IPS-18c (cell line): ENCODE measurements around the gene BCL3.
"Not testable (repeated sequence)": the region's sequence is repeated elsewhere in the genome, so short reads cannot be mapped to it uniquely, and the experiment has no call there.

ENCODE experiments used
- H3K4me3 ChIP-seq: 2 replicates; pipeline ENCODE4 v1.7.0; 2013; ENCODE audit warnings: low read depth, mild to moderate bottlenecking, low read length, moderate library complexity; ENCODE audit not compliant: insufficient read depth
- H3K9me3 ChIP-seq: one replicate; pipeline ENCODE4 v1.6.1; 2013; ENCODE audit warnings: mild to moderate bottlenecking, low read length, moderate library complexity; ENCODE audit not compliant: control insufficient read depth, insufficient read depth

BCL3 gene

GRCh38 chr19:44767295-44768180 lies 19.0 kb downstream of the BCL3 start:
- Histone ChIP-seq H3K9me3 (peaks cover 2% of the 10 kb centered on the region), H3K4me3 (no peak overlapping the region)

DNA sequence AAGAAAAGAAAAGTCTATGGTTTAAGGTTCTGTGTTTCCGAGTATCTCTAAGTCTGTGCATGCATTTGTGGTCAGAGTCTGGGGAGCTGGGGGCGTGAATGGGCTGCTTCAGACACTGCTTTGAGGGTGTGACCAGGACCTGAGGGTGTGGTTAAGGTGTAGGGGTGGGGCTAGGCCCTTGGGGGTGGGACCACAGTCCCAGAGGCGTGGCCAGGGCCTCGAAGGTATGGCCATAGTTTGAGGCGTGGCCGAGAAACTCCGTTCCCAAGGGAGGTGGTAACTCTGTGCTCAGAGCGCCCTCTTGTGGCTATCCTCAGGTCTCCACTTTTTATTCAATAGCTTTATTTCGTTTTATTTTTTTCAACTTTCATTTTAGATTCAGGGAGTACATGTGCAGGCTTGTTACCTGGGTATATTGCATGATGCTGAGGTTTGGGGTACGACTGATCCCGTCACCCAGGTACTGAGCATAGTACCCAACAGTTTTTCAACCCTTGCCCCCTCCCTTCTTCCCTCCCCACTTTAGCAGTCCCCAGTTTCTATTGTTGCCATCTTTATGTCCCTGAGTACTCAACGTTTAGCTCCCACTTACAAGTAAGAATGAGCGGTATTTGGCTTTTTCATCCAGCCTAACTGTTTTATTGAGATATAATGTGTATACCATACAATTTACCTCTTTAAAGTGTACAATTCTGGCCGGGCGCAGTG lies 22.2 kb downstream of the BCL3 start:
- H3K4me3 ChIP-seq = no peak overlapping the region
- H3K9me3 ChIP-seq = no peaks in the 10 kb centered on the region

- not testable (repeated sequence) for H3K4me3 ChIP-seq, H3K9me3 ChIP-seq
Observed at GRCh38 chr19:44772144-44772543, 23.6 kb downstream of the BCL3 start.

- Histone ChIP-seq H3K9me3 (no peaks in the 10 kb centered on the region), H3K4me3 (no peak overlapping the region)
Observed at GRCh38 chr19:44772959-44773358, 24.5 kb downstream of the BCL3 start.

DNA sequence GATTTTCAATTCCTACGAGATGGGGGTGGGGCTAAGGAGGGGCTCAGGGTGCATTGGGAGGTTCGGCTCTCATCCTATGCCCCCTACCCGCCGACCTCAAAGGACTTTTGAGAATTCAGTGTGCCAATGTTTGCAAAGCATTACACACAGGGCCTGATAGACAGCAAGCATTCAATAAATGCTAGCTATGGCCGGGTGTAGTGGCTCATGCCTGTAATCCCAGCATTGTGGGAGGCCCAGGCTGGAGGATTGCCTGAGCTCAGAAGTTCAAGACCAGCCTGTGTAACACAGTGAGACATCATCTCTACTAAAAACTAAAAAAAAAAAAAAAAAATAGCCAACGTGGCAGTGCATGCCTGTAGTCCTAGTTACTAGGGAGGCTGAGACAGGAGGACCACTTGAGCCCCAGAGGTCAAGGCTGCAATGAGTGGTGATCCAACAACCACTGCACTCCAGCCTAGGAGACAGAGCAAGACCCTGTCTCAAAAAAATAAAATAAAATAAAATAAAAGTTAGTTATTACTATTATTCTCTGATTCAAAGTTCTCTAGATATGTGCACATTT lies 27.2 kb downstream of the BCL3 start:
- Histone ChIP-seq H3K9me3 (no peaks in the 10 kb centered on the region), H3K4me3 (no peak overlapping the region)

- H3K4me3 ChIP-seq = no peak overlapping the region
- no peaks in the 10 kb centered on the region for H3K9me3 ChIP-seq
Observed at GRCh38 chr19:44776402-44777096, 28.0 kb downstream of the BCL3 start.

GRCh38 chr19:44777715-44778347 lies 29.3 kb downstream of the BCL3 start, which contains the start of gene CBLC:
TSS of gene CBLC (plus strand) at chr19:44777890. CDS start at chr19:44777932, 42 bp downstream.
- Histone ChIP-seq H3K4me3 (peak within 1 kb of the TSS; percentile 67), H3K9me3 (no peaks in the 10 kb centered on the region)

DNA sequence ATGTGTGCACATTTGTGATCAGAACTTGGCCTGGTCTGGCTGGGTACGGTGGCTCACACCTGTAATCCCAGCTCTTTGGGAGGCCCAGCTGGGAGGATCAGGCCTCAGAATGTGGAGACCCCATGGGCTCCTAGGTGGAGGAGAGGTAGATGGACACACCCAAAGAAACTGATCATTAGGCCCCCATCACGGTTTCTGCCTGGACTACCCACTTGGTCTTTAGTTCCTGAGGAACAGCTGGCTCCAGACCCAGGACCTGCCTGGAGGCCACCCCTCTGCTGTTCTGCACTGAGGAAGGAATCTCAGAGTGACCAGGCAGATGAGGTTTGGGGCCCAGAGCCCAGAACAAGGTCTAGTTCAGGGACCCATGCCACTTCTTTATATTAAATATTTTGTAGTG lies 30.6 kb downstream of the BCL3 start:
- Histone ChIP-seq H3K4me3 (no peak overlapping the region), H3K9me3 (no peaks in the 10 kb centered on the region)

DNA sequence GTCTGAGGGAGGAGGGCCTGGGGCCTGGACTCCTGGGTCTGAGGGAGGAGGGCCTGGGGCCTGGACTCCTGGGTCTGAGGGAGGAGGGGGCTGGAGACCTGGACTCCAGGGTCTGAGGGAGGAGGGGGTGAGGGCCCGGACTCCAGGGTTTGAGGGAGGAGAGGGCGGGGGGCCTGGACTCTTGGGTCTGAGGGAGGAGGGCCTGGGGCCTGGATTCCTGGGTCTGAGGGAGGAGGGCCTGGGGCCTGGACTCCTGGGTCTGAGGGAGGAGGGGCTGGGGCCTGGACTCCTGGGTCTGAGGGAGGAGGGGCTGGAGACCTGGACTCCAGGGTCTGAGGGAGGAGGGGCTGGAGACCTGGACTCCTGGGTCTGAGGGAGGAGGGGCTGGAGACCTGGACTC lies 33.2 kb downstream of the BCL3 start:
- H3K4me3 ChIP-seq, H3K9me3 ChIP-seq: not testable (repeated sequence)

- Histone ChIP-seq H3K4me3 (no peak overlapping the region), H3K9me3 (no peaks in the 10 kb centered on the region)
Observed at GRCh38 chr19:44782729-44783128, 34.2 kb downstream of the BCL3 start.

DNA sequence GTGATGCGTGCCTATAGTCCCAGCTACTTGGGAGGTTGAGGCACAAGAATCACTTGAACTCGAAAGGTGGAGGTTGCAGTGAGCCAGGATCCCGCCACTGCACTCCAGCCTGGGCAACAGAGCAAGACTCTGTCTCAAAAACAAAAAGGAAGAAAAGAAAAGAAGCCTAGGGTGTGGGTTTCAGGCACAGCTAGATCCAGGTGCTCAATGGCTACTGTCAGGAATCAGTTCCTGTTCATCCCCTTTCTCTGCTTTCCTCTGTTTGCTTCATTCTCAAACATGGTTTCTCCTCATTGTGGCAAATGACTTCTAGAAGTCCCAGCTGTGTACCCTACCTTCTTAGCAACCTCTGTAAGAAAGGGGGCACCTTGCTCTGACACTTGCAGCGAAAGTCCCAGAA lies 35.0 kb downstream of the BCL3 start:
- H3K9me3 ChIP-seq = no peaks in the 10 kb centered on the region
- H3K4me3 ChIP-seq = no peak overlapping the region

- H3K4me3 ChIP-seq = no peak overlapping the region
- H3K9me3 ChIP-seq = no peaks in the 10 kb centered on the region
Observed at GRCh38 chr19:44785271-44785670, 36.8 kb downstream of the BCL3 start.

GRCh38 chr19:44785993-44786392 lies 37.5 kb downstream of the BCL3 start:
- no peak overlapping the region for H3K4me3 ChIP-seq
- no peaks in the 10 kb centered on the region for H3K9me3 ChIP-seq

- H3K9me3 ChIP-seq = no peaks in the 10 kb centered on the region
- H3K4me3 ChIP-seq = no peak overlapping the region
Observed at GRCh38 chr19:44788971-44789370, 40.5 kb downstream of the BCL3 start.

- H3K9me3 ChIP-seq = no peaks in the 10 kb centered on the region
- H3K4me3 ChIP-seq = no peak overlapping the region
Observed at GRCh38 chr19:44789943-44790483, 41.5 kb downstream of the BCL3 start.

DNA sequence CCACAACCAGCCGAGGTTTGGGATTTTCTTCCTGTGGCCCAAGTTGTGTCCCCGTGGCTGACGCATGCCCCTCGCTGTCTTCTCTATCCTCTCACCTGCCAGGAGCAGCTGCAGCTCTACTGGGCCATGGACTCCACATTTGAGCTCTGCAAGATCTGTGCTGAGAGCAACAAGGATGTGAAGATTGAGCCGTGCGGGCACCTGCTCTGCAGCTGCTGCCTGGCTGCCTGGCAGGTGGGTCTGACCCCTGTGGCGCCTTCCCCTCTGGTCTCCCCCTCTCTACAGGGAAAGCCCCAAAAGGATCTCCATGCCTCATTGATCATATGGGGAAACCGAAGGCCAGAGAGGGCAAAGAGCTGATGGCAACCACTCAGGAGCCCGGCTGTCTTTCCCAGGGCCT lies 43.8 kb downstream of the BCL3 start:
- H3K4me3 ChIP-seq = no peak overlapping the region
- H3K9me3 ChIP-seq = no peaks in the 10 kb centered on the region

- Histone ChIP-seq H3K9me3 (no peaks in the 10 kb centered on the region), H3K4me3 (no peak overlapping the region)
Observed at GRCh38 chr19:44794610-44795009, 46.1 kb downstream of the BCL3 start.
